HL-60/S4 treated with phorbol 12-myristate 13-acetate at 8.2 ng/mL for 4 days and 3 days (cell line): ENCODE data around the gene CUL4B.
"Not testable (repeated sequence)": the region's sequence is repeated elsewhere in the genome, so short reads cannot be mapped to it uniquely, and the experiment has no call there.

ENCODE experiments used
- in situ Hi-C: fragments of 300-500 bp; cut with MboI; formaldehyde crosslinking; loops from 2 replicates; pipeline ENCODE4 v1.15.0; 2022; ENCODE audit warnings: low sequenced_read_pairs

CUL4B gene

GRCh38 chrX:120560842-120561633 is at the start of gene CUL4B:
TSS of gene CUL4B (minus strand) at chrX:120560962. CDS start at chrX:120560638, 324 bp downstream.
- in situ Hi-C loops: no loop called here

DNA sequence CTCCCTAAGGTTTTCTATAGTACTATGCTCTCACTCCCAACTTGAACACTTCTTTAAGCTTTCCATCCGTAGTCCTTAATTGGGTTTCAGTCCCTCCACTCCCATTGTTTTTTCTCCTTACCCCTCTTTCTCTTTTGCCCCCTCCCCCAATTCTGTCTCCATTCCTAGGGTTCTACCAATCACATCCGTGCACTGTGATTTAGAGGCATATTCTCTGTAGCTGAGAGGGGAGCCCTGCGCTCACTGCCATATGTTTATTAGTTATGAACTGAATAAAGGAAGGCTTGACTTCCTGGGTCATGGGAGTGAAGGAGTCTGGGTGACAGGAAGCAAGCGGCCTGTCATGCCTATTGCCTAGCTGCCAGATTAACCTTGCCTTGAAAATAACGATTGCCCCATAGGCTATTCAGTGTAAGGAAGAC is 43.6 kb upstream of the CUL4B start:
- in situ Hi-C loops: no loop called here

- in situ Hi-C loops: no loop called here
Measured at GRCh38 chrX:120603707-120604360, 43.1 kb upstream of the CUL4B start, which contains the start of gene MCTS1. TSS of gene MCTS1 (plus strand) at chrX:120604101. CDS start at chrX:120604237, 136 bp downstream.

DNA sequence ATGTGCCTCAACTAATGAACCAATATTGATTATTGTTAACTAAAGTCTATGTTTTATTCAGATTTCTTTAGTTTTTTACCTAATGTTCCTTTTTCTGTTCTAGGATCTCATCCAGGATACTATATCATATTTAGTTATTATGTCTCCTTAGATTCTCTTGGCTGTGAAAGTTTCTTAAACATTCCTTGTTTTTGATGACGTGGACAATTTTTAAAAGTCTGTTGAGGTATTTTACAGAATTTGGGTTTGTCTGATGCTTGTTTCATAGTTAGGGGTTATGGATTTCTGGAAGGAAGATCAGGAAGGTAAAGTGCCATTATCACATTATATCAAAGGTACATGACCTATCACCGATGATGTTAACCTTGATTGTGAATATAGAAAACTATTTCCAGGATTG is 24.9 kb upstream of the CUL4B start:
- in situ Hi-C loops: no loop called here

GRCh38 chrX:120575379-120576114 is 14.8 kb upstream of the CUL4B start:
- in situ Hi-C loops: no loop called here

GRCh38 chrX:120573806-120574205 is 13.0 kb upstream of the CUL4B start:
- in situ Hi-C loops: not testable (repeated sequence)

DNA sequence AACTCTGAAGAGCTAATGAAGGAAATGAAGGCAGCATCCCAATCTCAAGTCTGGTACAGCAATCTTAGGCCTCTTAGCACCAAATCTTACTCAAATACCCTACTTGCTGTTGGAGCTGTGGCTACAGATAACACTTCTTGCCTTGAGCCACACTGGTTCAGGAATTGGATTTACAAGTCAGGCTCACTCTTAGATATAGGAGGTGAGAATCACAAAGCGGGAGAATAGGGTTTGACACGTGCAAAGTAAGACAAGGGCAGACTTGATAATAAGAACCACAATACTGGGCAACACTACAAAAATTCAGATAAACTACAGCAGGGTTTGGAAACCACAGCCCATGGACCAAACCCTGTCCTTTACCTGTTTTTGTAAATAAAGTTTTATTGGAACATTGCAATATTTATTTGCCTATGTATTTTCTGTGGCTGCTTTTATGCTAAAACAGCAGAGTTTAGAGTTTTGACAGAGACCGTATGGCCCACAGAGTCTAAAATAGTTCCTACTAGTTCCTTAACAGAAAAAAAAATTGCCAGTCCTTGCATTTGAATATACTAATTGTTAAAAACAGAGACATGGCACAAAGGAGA is 9.3 kb upstream of the CUL4B start:
- in situ Hi-C loops: no loop called here

DNA sequence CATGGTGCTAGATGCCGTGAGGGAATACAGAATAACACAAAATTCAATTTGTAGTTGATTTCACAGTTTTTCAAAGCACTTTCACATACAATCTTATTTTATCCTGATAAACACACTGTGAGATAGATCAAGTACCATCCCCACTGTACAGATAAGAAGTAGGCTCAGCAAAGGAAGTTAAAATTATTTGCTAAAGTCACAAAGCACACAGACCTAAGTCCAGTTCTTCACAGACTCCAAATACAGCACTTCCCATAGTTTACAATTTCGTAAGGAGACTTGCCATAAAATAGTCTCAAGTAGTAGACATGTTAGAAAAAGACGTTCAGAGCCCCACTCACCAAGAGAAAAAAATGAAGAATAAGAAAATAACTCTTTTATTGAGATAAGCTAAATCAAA is 7.8 kb upstream of the CUL4B start:
- in situ Hi-C loops: no loop called here

- in situ Hi-C loops: no loop called here
Measured at GRCh38 chrX:120568035-120568434, 7.3 kb upstream of the CUL4B start.

DNA sequence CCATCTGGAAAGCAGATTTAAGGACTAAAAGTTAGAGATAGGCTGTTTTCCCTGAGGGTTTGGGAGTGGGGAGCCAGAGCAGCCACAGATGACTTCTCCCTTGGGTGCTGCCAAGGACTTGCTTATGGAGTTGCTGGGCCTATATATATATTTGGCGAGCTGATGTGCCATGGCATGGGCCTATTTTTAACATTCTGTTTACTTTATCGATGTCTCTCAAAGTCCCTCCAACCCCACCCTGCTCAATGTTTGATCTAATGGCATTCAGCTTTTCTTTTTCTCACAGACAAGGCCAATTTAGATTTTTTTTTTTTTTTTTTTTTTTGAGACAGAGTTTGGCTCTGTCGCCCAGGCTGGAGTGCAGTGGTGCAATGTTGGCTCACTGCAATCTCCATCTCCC is 6.1 kb upstream of the CUL4B start:
- in situ Hi-C loops: no loop called here

DNA sequence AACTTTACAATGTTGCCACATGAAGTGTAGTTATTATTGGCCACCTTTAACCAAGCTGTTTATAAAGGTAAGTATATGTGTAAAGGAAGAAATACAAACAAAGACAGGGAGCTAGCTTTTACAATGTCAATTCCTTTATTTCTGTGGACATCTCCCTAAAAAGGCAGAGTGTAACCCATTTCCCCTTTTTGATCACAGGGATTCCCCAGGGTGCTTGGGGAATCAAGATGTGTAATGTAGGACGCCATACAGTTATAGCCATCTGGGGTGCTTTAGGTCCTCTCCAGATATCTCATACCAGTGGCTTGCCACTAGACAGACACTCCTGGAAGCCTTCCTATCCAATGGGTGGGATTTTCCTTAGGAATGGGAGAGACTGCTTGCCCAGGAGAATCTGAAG is 4.2 kb upstream of the CUL4B start:
- in situ Hi-C loops: no loop called here

DNA sequence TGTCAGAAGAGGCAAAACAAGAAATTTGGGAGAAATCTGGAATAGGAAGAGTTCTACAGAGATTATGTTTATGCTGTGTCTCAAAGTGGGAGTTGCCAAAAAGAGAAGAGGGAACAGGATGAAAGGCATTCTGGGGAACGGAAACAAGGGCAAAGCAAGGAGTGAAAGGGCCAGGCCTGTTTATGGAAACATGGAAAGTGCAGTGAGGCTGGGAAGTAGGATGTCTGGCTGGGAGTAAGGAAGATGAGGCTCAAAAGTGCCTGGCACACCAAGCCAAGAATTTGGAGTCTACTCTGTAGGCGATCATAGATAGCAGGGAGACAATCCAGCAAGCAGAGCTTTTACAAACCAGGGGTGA is 1.8 kb upstream of the CUL4B start:
- in situ Hi-C loops: no loop called here

GRCh38 chrX:120561634-120562568 is 1.1 kb upstream of the CUL4B start:
- in situ Hi-C loops: no loop called here

GRCh38 chrX:120560405-120560841 is 339 bp downstream of the CUL4B start:
- in situ Hi-C loops: no loop called here

DNA sequence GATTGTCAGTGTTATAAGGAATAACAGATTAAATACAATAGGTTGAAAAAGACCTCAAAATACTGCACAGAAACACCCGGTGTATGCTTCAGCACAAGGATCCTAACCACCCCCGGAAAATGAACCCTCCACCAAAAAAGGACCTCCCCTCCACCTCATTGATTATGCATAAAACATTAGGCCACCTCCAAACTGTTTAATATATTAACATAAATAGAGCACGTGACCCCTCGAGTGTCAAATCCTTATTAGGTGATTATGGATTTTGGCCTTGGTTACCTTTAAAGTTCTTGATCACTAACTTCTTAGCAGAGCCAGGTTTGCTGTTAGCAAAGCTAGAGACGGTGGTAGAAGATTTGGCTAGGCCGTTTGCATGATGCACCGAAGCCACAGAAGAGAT is 958 bp downstream of the CUL4B start:
- in situ Hi-C loops: no loop called here

DNA sequence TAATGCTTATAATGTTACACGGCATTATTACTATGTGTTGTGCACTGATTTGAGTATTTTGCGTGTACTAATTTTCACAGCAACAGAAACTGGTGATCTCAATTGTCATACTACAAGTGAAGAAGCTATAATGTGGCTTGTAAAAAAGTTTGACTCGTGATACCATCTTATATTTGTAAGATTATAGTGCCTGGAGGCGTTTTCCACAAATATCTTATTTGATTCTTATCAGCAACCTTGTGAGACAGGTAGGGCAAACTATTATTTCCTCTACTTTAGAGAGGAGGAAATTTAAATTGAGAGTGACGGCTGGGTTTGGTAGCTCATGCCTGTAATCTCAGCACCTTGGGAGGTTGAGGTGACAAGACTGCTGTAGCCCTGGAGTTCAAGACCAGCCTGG is 4.5 kb downstream of the CUL4B start:
- in situ Hi-C loops: no loop called here

GRCh38 chrX:120549483-120550452 is 11.0 kb downstream of the CUL4B start:
- in situ Hi-C loops: no loop called here

DNA sequence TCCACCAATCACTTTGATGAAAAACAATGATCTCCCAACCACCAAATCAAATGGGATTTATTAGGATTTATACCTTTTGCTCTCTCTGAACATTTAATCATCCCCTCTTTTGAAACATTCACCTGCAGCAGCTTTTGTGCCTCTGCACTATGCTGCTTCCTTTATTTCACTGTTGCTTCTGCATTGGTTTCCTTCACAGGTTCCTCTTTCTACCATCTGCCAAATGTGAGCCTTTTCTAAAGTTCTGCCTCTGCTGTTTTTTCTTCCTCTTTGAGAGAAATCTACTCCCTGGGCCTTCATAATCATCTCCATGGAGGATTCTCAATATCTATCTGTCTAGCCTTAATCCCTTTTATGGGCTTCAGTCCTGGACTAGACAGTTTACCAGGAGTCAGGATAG is 24.7 kb downstream of the CUL4B start:
- in situ Hi-C loops: no loop called here
